GM13977 (cell line): ENCODE results near the gene ATP11C.

Source experiments
- DNase-seq: peaks from one replicate; pipeline ENCODE4 v3.0.0; 2012; ENCODE audit warnings: low spot score
- in situ Hi-C: fragments of 300-500 bp; cut with MboI; formaldehyde crosslinking; loops from one replicate; pipeline ENCODE4 v1.12.0; 2022; ENCODE audit warnings: low sequenced_read_pairs, low pct_unique_long_range_greater_than_20kb, mixed read lengths, inconsistent platforms; ENCODE audit not compliant: unreplicated experiment
- TF ChIP-seq, protein P1 (sequence below): IDR thresholded peaks from 2 replicates; pipeline ENCODE4 v1.5.1; 2012; ENCODE audit warnings: mild to moderate bottlenecking, control low read depth; ENCODE audit not compliant: insufficient read depth; ENCODE audit errors: extremely low read depth, missing control alignments

ATP11C gene

DNA sequence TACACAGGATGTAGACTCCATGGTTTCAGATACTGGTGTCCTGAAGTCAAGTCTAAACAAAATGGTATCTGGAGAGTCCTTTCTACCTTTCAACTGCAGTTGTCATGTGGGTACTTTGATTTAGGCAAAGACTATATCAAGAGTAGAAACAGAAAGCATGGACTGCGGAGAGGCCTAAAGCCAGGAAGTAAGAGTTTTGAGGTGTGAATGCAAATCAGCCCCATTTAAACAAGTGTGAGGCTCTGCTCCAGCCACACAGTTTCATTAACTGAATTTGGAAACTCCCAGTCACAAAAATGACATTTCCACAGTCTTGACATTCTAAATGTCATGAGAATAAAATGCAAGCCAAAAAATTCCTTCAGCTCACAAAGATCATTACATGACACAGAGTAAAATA, 137.7 kb downstream of the ATP11C start:
- DNase-seq: peak; percentile 17
- in situ Hi-C loops: no loop called here
- TF ChIP-seq, protein P1, sequence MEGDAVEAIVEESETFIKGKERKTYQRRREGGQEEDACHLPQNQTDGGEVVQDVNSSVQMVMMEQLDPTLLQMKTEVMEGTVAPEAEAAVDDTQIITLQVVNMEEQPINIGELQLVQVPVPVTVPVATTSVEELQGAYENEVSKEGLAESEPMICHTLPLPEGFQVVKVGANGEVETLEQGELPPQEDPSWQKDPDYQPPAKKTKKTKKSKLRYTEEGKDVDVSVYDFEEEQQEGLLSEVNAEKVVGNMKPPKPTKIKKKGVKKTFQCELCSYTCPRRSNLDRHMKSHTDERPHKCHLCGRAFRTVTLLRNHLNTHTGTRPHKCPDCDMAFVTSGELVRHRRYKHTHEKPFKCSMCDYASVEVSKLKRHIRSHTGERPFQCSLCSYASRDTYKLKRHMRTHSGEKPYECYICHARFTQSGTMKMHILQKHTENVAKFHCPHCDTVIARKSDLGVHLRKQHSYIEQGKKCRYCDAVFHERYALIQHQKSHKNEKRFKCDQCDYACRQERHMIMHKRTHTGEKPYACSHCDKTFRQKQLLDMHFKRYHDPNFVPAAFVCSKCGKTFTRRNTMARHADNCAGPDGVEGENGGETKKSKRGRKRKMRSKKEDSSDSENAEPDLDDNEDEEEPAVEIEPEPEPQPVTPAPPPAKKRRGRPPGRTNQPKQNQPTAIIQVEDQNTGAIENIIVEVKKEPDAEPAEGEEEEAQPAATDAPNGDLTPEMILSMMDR: no peak

DNA sequence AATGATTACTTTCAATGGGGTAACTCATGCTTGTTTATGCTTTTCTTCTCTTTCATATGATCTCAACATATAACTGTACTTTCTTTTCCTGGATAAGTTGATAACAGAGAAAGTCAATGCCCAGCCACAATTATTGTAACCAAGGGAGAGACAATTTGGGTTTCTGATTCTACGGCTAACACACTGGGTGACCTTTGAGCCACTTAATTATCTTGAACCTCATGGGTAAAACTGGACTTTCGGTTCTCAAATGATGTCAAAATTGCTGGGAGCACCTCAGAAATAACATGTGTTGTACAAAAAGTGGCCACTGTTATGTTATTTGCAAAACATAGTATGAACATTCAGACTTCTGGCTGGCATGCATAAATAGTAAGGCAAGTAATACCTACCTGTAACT, 145.3 kb downstream of the ATP11C start:
- TF ChIP-seq, protein P1: no peak
- in situ Hi-C loops: no loop called here
- DNase-seq: no peak

DNA sequence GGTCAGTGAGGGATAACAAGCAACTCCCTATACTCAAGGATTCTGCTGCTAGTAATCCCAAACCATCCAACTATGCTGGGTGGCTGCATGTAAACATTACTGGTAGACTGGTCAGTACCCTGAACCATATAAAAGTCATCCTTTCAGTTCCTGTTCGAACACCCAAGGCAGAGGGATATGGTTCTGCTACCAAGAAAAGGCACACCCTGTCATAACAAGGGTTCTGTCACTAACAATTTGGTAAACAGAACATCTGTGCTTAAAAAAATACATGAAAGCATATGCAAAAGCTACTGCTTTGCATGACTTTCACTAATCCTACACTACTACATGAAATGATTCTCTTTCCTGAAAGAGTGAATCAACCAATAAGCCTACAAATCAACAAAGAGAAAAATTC, 148.0 kb downstream of the ATP11C start:
- peak; percentile 18 for DNase-seq
- TF ChIP-seq, protein P1: no peak
- in situ Hi-C loops: no loop called here

DNA sequence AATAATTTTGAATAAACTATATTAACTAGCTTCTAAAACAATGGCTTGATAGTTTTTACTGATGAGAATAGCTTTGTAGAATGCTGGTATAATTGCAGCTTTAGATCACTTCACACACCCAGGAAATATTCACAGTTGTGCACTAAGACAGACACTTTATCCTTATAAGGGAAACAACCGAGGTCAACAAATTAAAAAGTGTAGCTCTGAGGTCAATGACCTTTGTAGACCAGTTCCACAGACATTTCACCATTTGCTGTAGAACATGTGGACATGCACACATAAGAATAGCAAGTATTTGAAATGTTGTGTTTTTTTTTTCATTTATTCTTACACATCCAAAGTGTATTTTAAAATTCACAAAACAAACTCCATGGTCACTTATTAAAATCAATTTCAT, 148.9 kb downstream of the ATP11C start:
- in situ Hi-C loops: no loop called here
- no peak for DNase-seq
- TF ChIP-seq, protein P1: no peak

DNA sequence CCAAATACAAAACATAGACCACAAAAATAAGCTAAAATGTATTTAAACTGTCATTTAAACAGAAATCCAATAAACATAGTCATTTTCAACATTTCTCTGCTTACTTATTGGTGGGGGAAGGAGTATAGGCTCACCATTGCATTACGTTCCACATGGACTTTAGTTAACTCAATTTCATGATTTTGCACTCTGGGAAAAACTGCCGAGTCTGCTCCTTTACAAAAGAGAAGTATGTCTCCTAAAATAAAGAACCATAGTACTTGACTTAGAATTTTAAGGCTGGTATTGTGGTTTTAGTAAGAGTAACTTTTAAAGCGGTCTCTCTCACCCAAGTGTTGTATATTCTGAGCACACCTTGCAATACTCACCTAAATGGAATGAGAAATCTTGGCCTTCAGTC, 149.8 kb downstream of the ATP11C start:
- in situ Hi-C loops: no loop called here
- DNase-seq: no peak
- TF ChIP-seq, protein P1: no peak

DNA sequence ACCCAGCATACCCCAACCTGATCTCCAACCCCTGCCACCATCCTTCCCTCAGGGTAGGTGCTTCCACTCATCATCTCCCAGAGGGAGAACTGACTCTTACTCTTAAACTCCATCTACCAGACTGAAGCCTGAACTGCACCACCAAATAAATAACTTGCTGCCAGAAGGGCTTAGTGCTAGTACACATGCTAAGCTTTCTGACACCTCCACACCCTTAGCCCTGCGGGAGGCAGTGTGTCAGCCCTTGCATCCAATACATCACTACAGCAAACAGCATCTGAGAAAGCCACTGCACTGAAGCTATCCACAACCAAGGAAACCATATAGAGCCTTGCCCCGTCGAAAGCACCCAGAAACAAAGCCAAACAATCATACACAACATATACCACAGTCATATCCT, 156.3 kb downstream of the ATP11C start:
- TF ChIP-seq, protein P1: no peak
- DNase-seq: no peak
- in situ Hi-C loops: no loop called here

DNA sequence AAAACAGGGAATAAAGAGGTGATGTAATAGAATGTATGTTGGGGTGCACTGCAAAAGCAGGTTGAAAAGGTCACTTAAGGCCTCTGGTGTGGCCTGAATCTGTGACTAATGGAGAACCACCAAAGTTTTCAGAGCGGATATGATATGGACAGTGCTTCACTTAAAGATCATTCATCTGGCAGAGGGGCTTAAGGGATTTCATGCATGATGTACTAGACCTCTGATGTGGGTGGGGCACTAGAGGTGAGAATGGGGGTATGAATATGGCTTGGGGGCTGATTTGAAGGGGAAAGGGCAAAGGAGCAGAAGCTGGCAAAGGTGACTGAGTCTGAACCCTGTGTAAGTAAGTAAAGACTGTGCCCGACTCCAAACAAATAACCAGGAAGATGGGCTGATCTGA, 162.5 kb downstream of the ATP11C start:
- TF ChIP-seq, protein P1: no peak
- no peak for DNase-seq
- in situ Hi-C loops: no loop called here
